Adrenal gland (tissue), 19 donors: ENCODE results near the gene FOLH1. TPM values are rescaled to one million over a fixed set of nuclear protein-coding genes. Genes with fewer than 3 reads are reported as not detected.
"Not testable (repeated sequence)": the region's sequence is repeated elsewhere in the genome, so short reads cannot be mapped to it uniquely, and the experiment has no call there.

Experiments used
- DNase-seq, 7 donors: peaks; one replicate each; pipeline ENCODE4 v3.0.0-alpha.2; 2019 to 2020
- H3K27ac ChIP-seq, 5 donors: fragments of 200-600 bp; sonication (generic) in 4 of 5; 1 replicate in 3 of 5; 2 replicates in 2 of 5; pipeline versions ENCODE4 v1.5.1 to v1.8.0; 2016 to 2020; ENCODE audit warnings: mild to moderate bottlenecking in 1 of 5
- H3K27me3 ChIP-seq: fragments of 200-600 bp; 2 replicates; pipeline ENCODE4 v1.8.0; 2021
- H3K36me3 ChIP-seq, 2 donors: fragments of 200-600 bp; replicated peaks in 1 of 2; 1 replicate in 1 of 2; 2 replicates in 1 of 2; pipeline versions ENCODE4 v1.5.1 to v1.8.0; 2018 to 2022
- H3K4me1 ChIP-seq, 2 donors: fragments of 200-600 bp; replicated peaks in 1 of 2; 1 replicate in 1 of 2; 2 replicates in 1 of 2; pipeline versions ENCODE4 v1.5.1 to v1.8.0; 2018 to 2021
- H3K4me3 ChIP-seq, 4 donors: fragments of 200-600 bp; sonication (generic) in 3 of 4; one replicate each; pipeline ENCODE4 v1.5.1; 2016 to 2018
- H3K9me3 ChIP-seq, 3 donors: fragments of 200-600 bp; sonication (generic) in 1 of 3; replicated peaks in 1 of 3; 1 replicate in 2 of 3; 2 replicates in 1 of 3; pipeline versions ENCODE4 v1.5.1 to v1.8.0; 2016 to 2021
- CTCF ChIP-seq, 6 experiments: fragments of 450-650 bp in 4 of 6; fragments of 200-600 bp in 2 of 6; sonication (generic) in 1 of 6; IDR thresholded peaks; 1 replicate in 5 of 6; 2 replicates in 1 of 6; pipeline versions ENCODE4 v1.5.1 to v1.8.0; 2016 to 2021; ENCODE audit warnings: antibody characterized with exemption in 6 of 6, mild to moderate bottlenecking in 2 of 6, moderate library complexity in 1 of 6
- POLR2A ChIP-seq, 2 donors: fragments of 450-650 bp; IDR thresholded peaks; one replicate each; pipeline ENCODE4 v1.6.1; 2017; ENCODE audit warnings: antibody characterized with exemption in 2 of 2, mild to moderate bottlenecking in 2 of 2, moderate library complexity in 1 of 2
- WGBS, 4 donors: extraction: QIAGEN DNeasy Blood & Tissue Kit in 2 of 4; methylation state at CpG; one replicate each; pipeline versions ENCODE4 v1.1.5 to v1.1.7; 2013 to 2017; 5-methylcytosine and 5-hydroxymethylcytosine counted together
- intact Hi-C, 2 donors: fragments of 100-400 bp; cut with DNase I; formaldehyde crosslinking; loops; one replicate each; pipeline versions ENCODE4 v1.14.1 to v1.15.0; 2022 to 2023
- long read RNA-seq, 10 donors: library from polyadenylated mRNA in 3 of 10; unstranded in 2 of 10; stranded (forward) in 1 of 10; transcript quantifications; one replicate each; pipeline ENCODE4 v2.0.0 and lab custom pipeline, GENCODE V29; 2021 to 2026
- polyA plus RNA-seq, 3 donors: library from polyadenylated mRNA; stranded (reverse); fragments of 200-250 nt in 2 of 3; fragments of 350-450 nt in 1 of 3; fragmentation: Illumina TruSeq in 1 of 3; extraction: RNeasy Lipid Tissue Mini Kit (QIAGEN cat#74804) in 1 of 3; gene quantifications; one replicate each; pipeline ENCODE4 v1.2.3, GENCODE V29; 2013 to 2014
- total RNA-seq, 9 donors: library from RNA; depleted of rRNA in 4 of 9; stranded (reverse); fragments of >200 nt in 4 of 9; fragments of 120-200 nt in 1 of 9; fragmentation: NEBNext Ultra II Directional in 1 of 9; extraction: Animal tissue kit (Norgen Biotek cat#: 25700) in 1 of 9; gene quantifications; one replicate each; pipeline versions ENCODE4 v1.1.0 to v1.2.4, GENCODE V29; 2013 to 2023
- donor health status: healthy with polysubstance abuse.
- donor health status: Bipolar disorder and iron deficiency.
- donor health status: DM: yes; HTN: yes; CAD: no.
- donor health status: DM: no; HTN: no; CAD: no.
- donor health status: DM: no; HTN: no; CAD: no.
- donor health status: DM: yes; HTN: yes; CAD: no.

Gene FOLH1
- total RNA-seq (1 to 10 TPM in 3 of 9 donors, under 1 TPM in 5, not detected in 1; 0.28 to 3.9 (median 0.74) TPM), polyA plus RNA-seq (1 to 10 TPM in 1 of 3 donors, under 1 TPM in 2; 0.48 to 1.0 (median 0.64) TPM)
- long read RNA-seq, donor 1, result 0 reads
- long read RNA-seq, donor 2, result 0 reads
- long read RNA-seq, donor 3, result 0 reads
- long read RNA-seq, donor 4, partial matches to known transcripts, result 0 of 1 reads
- long read RNA-seq, donor 4, other reads (novel, unspliced or antisense), result 0 of 1 reads
- long read RNA-seq, donor 5, result 0 reads
- long read RNA-seq, donor 6, partial matches to known transcripts, result 0 of 1 reads
- long read RNA-seq, donor 6, other reads (novel, unspliced or antisense), result 1 of 1 reads
- long read RNA-seq, donor 7, result 0 reads
- long read RNA-seq, donor 8, partial matches to known transcripts, result 0 of 1 reads
- long read RNA-seq, donor 8, other reads (novel, unspliced or antisense), result 0 of 1 reads
- long read RNA-seq, donor 9, result 0 reads
- long read RNA-seq, donor 10, partial matches to known transcripts, result 0 of 1 reads
- long read RNA-seq, donor 10, other reads (novel, unspliced or antisense), result 0 of 1 reads

GRCh38 chr11:49208006-49208721 is at the start of gene FOLH1:
Gene FOLH1, minus strand, starts transcription at chr11:49208602. Its CDS starts 193 bp downstream, at chr11:49208409.
- peak in 4 of 7 donors; percentile 14 to 51 (median 22) for DNase-seq
- 1 to 18% (median 6%) methylated on average over 14 to 48 of the region's 48 CpGs for WGBS, 4 donors
- H3K27me3 ChIP-seq, result no peaks in the 10 kb centered on the region
- no peaks in the 10 kb centered on the region for H3K9me3 ChIP-seq
- intact Hi-C loops, result no loop called here
- H3K4me1 ChIP-seq, result no peaks in the 10 kb centered on the region
- H3K36me3 ChIP-seq, result no peaks in the 10 kb centered on the region
- TF ChIP-seq POLR2A (IDR thresholded peaks at IDR 0.05) (no peak), CTCF (IDR thresholded peaks at IDR 0.05) (no peak)
- peak within 1 kb of the TSS in 2 of 4 donors; percentile 13 to 43 for H3K4me3 ChIP-seq
- H3K27ac ChIP-seq, result no peak within 1 kb of the TSS

DNA sequence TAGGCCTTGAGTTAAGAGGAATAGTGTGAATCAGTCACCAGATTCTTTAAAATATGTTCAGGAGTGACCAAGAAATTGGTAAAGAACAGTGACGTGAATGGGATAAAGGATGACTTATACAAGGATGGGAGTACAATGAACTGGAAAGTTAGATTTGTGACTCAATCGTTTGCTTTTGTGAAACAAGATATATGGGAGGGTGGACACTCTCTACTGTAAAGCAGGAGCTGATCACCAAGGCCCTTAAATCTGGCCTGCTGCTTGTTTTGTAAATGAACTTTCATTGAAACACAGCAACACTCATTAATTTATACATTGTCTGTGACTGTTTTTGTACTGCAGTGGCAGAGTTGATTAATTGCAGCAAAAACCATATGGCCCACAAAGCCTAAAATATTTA is 46.7 kb upstream of the FOLH1 start:
- WGBS, 4 donors, result 53 to 74% (median 57%) methylated on average over 2 of the region's 2 CpGs
- H3K27ac ChIP-seq, intact Hi-C loops, H3K36me3 ChIP-seq, H3K4me1 ChIP-seq, H3K9me3 ChIP-seq, H3K27me3 ChIP-seq, DNase-seq, H3K4me3 ChIP-seq: not testable (repeated sequence)

GRCh38 chr11:49251212-49251611 is 42.8 kb upstream of the FOLH1 start:
- 62 to 70% (median 67%) methylated on average over 5 of the region's 5 CpGs for WGBS, 4 donors

GRCh38 chr11:49250398-49251115 is 42.2 kb upstream of the FOLH1 start:
- H3K27ac ChIP-seq, H3K4me1 ChIP-seq, intact Hi-C loops, H3K9me3 ChIP-seq, H3K36me3 ChIP-seq, H3K4me3 ChIP-seq, H3K27me3 ChIP-seq, DNase-seq: not testable (repeated sequence)
- WGBS, 4 donors, result 69 to 81% (median 77%) methylated on average over 4 to 5 of the region's 5 CpGs

More at GRCh38 chr11:49251212-49251611, 42.8 kb upstream of the FOLH1 start:
- H3K36me3 ChIP-seq, H3K27ac ChIP-seq, H3K9me3 ChIP-seq, intact Hi-C loops, H3K27me3 ChIP-seq, DNase-seq, H3K4me3 ChIP-seq, H3K4me1 ChIP-seq: not testable (repeated sequence)

- intact Hi-C loops, H3K27ac ChIP-seq, H3K27me3 ChIP-seq, H3K36me3 ChIP-seq, DNase-seq, H3K9me3 ChIP-seq, H3K4me1 ChIP-seq, H3K4me3 ChIP-seq: not testable (repeated sequence)
- 76 to 85% (median 80%) methylated on average over 3 of the region's 3 CpGs for WGBS, 4 donors
Observed at GRCh38 chr11:49249363-49249762, 41.0 kb upstream of the FOLH1 start.

GRCh38 chr11:49233685-49234084 is 25.3 kb upstream of the FOLH1 start:
- H3K4me1 ChIP-seq, H3K27me3 ChIP-seq, H3K4me3 ChIP-seq, H3K9me3 ChIP-seq, H3K36me3 ChIP-seq, intact Hi-C loops, H3K27ac ChIP-seq: not testable (repeated sequence)
- DNase-seq, result peak in 1 of 7 donors; percentile 9
- 48 to 62% (median 57%) methylated on average over 4 of the region's 4 CpGs for WGBS, 4 donors

DNA sequence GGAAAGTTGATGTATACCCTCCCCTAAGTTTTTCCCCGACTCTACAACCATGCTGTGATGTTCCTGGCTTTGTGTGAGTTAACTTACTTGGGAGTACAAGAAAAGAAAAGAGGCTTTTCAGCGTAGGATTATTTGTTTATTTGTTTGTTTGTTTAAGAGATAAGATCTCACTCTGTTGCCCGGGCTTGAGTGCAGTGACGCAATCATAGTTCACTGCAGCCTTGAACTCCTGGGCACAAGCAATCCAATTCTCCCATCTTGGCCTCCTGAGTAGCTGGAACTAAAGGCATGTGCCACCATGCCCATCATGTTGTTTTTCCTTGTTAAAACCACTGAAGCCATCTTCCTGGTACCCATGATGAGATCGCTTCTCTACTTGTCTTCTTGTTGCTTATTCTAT is 24.6 kb upstream of the FOLH1 start:
- H3K4me3 ChIP-seq, H3K36me3 ChIP-seq, H3K4me1 ChIP-seq, H3K27me3 ChIP-seq, H3K27ac ChIP-seq, intact Hi-C loops, H3K9me3 ChIP-seq: not testable (repeated sequence)
- DNase-seq, result peak in 2 of 7 donors; percentile 2 to 12
- WGBS, 4 donors, result 43 to 65% (median 45%) methylated on average over 5 of the region's 5 CpGs

- H3K9me3 ChIP-seq, DNase-seq, H3K27ac ChIP-seq, H3K27me3 ChIP-seq, H3K36me3 ChIP-seq, H3K4me1 ChIP-seq, intact Hi-C loops, H3K4me3 ChIP-seq: not testable (repeated sequence)
- WGBS, 4 donors, result 43 to 66% (median 48%) methylated on average over 3 of the region's 3 CpGs
Observed at GRCh38 chr11:49231725-49232124, 23.3 kb upstream of the FOLH1 start.

GRCh38 chr11:49230534-49230933 is 22.1 kb upstream of the FOLH1 start:
- WGBS, 4 donors, result 38 to 67% (median 40%) methylated on average over 1 of the region's 1 CpG
- H3K27me3 ChIP-seq, H3K4me3 ChIP-seq, H3K36me3 ChIP-seq, H3K9me3 ChIP-seq, H3K4me1 ChIP-seq, intact Hi-C loops, H3K27ac ChIP-seq, DNase-seq: not testable (repeated sequence)
